Measurements from ENCODE around the gene CCDC24.

Gene CCDC24

GRCh38 chr1:44035726-44036408 is 44.5 kb downstream of the CCDC24 start:
- no peak overlapping the region for H3K4me3 ChIP-seq
- TF ChIP-seq, protein P1, sequence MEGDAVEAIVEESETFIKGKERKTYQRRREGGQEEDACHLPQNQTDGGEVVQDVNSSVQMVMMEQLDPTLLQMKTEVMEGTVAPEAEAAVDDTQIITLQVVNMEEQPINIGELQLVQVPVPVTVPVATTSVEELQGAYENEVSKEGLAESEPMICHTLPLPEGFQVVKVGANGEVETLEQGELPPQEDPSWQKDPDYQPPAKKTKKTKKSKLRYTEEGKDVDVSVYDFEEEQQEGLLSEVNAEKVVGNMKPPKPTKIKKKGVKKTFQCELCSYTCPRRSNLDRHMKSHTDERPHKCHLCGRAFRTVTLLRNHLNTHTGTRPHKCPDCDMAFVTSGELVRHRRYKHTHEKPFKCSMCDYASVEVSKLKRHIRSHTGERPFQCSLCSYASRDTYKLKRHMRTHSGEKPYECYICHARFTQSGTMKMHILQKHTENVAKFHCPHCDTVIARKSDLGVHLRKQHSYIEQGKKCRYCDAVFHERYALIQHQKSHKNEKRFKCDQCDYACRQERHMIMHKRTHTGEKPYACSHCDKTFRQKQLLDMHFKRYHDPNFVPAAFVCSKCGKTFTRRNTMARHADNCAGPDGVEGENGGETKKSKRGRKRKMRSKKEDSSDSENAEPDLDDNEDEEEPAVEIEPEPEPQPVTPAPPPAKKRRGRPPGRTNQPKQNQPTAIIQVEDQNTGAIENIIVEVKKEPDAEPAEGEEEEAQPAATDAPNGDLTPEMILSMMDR (IDR thresholded peaks at IDR 0.05), result no peak
- H3K27ac ChIP-seq, result peak overlapping the region; percentile 32 to 78
- peak; percentile 73 for DNase-seq (ENCODE audit: low spot score)

DNA sequence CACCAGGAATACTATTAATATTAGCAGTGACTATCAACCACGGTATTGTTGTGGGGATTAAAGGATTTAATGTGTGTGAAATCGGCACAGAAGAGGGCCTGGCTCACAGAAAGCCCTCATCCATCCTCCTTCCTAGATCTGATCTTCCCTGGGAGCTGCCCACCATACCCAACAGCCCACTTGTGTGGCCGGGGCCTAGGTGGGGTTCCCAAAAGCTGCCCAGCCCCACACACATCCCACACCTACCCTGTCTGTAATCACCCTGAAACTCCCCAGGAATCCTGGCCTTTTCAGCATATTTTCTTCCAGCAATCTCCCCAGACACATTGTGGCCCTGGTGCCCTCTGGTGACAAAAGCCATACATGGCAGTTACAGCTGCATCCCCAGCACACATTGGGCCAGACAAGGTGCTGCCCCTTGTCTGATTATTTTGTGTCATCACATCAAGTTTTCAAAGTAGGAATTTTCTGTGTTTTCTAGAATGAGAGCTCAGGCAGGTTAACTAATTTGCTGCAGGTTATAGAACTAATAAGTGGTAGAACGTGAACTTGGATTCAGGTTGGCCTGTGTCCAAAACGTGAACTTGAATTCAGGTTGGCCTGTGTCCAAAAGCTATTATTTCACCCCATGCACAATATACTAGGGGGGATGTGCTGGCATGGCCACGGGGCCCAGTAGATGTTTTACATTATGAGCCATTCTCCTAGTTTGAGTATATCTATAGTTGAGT is 45.2 kb downstream of the CCDC24 start:
- TF ChIP-seq, protein P1 (IDR thresholded peaks at IDR 0.05), result peak; percentile 76
- DNase-seq (ENCODE audit: low spot score), result no peak
- H3K27ac ChIP-seq, result peak overlapping the region; percentile 32 to 78
- H3K4me3 ChIP-seq, result no peak overlapping the region

GRCh38 chr1:44037154-44037553 is 45.8 kb downstream of the CCDC24 start:
- TF ChIP-seq, protein P1 (IDR thresholded peaks at IDR 0.05), result no peak
- no peak for DNase-seq (ENCODE audit: low spot score)
- Histone ChIP-seq H3K4me3 (no peak overlapping the region), H3K27ac (no peak overlapping the region)

GRCh38 chr1:44038876-44039657 is 47.7 kb downstream of the CCDC24 start:
- TF ChIP-seq, protein P1 (IDR thresholded peaks at IDR 0.05), result no peak
- H3K4me3 ChIP-seq, result no peak overlapping the region

GRCh38 chr1:44040418-44040817 is 49.0 kb downstream of the CCDC24 start:
- Histone ChIP-seq H3K27ac (no peak overlapping the region), H3K4me3 (no peak overlapping the region)
- no peak for DNase-seq (ENCODE audit: low spot score)
- TF ChIP-seq, protein P1 (IDR thresholded peaks at IDR 0.05), result no peak

More at GRCh38 chr1:44038876-44039657, 47.7 kb downstream of the CCDC24 start:
- H3K27ac ChIP-seq, result no peak overlapping the region
- no peak for DNase-seq (ENCODE audit: low spot score)

DNA sequence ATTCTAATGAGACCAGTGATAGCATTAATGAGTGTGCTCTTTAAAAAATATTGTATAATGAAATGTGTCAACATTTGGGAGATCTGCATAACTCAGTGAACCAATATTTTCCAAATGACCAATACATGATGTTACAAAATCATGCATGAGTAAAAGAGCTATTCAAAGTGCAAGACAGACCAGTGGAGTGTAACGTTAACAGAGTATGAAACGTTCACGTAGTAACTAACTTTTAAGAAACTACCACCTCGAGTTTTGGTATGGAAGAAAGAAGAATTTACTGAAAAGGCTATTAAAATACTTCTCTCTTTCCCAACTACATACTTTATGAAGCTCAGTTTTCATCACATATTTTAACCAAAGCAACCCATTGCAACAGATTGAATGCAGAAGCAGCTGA is 49.4 kb downstream of the CCDC24 start:
- DNase-seq (ENCODE audit: low spot score), result no peak
- TF ChIP-seq, protein P1 (IDR thresholded peaks at IDR 0.05), result no peak
- Histone ChIP-seq H3K4me3 (no peak overlapping the region), H3K27ac (no peak overlapping the region)
